Activated T-helper 17 cell treated with anti-CD3 and anti-CD28 coated beads, Interleukin-2, amount 50 U/mL, for 72 hours (primary cell): ENCODE data around the gene JAM2. TPM values are rescaled to one million over a fixed set of nuclear protein-coding genes. Genes with fewer than 3 reads are reported as not detected.
"Not testable (repeated sequence)": the region's sequence is repeated elsewhere in the genome, so short reads cannot be mapped to it uniquely, and the experiment has no call there.

Experiments used
- ATAC-seq: fragments of 150-1000 bp; cut with Tn5 transposase; replicated peaks from 2 replicates; pipeline ENCODE4 v1.10.0; 2021; ENCODE audit warnings: mild to moderate bottlenecking, moderate library complexity
- H3K27ac Mint-ChIP-seq: one replicate; pipeline ENCODE4 v1.8.0; 2022; ENCODE audit warnings: mixed read lengths
- H3K27me3 Mint-ChIP-seq: one replicate; pipeline ENCODE4 v1.8.0; 2022; ENCODE audit warnings: mixed read lengths
- H3K36me3 Mint-ChIP-seq: one replicate; pipeline ENCODE4 v1.8.0; 2022; ENCODE audit warnings: low read depth, mild to moderate bottlenecking, mixed read lengths
- H3K4me1 Mint-ChIP-seq: one replicate; pipeline ENCODE4 v1.8.0; 2022; ENCODE audit warnings: mixed read lengths
- H3K4me3 Mint-ChIP-seq: one replicate; pipeline ENCODE4 v1.8.0; 2022; ENCODE audit warnings: mild to moderate bottlenecking, mixed read lengths
- H3K9me3 Mint-ChIP-seq: one replicate; pipeline ENCODE4 v1.8.0; 2022; ENCODE audit warnings: mixed read lengths
- total RNA-seq, 2 donors: library from RNA; stranded (reverse); gene quantifications; one replicate each; pipeline ENCODE4 v1.2.3, GENCODE V29; 2022

JAM2 gene, protein sequence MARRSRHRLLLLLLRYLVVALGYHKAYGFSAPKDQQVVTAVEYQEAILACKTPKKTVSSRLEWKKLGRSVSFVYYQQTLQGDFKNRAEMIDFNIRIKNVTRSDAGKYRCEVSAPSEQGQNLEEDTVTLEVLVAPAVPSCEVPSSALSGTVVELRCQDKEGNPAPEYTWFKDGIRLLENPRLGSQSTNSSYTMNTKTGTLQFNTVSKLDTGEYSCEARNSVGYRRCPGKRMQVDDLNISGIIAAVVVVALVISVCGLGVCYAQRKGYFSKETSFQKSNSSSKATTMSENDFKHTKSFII
- 1 to 10 TPM in 1 of 2 donors, under 1 TPM in 1; 0.28 to 2.6 TPM for total RNA-seq

DNA sequence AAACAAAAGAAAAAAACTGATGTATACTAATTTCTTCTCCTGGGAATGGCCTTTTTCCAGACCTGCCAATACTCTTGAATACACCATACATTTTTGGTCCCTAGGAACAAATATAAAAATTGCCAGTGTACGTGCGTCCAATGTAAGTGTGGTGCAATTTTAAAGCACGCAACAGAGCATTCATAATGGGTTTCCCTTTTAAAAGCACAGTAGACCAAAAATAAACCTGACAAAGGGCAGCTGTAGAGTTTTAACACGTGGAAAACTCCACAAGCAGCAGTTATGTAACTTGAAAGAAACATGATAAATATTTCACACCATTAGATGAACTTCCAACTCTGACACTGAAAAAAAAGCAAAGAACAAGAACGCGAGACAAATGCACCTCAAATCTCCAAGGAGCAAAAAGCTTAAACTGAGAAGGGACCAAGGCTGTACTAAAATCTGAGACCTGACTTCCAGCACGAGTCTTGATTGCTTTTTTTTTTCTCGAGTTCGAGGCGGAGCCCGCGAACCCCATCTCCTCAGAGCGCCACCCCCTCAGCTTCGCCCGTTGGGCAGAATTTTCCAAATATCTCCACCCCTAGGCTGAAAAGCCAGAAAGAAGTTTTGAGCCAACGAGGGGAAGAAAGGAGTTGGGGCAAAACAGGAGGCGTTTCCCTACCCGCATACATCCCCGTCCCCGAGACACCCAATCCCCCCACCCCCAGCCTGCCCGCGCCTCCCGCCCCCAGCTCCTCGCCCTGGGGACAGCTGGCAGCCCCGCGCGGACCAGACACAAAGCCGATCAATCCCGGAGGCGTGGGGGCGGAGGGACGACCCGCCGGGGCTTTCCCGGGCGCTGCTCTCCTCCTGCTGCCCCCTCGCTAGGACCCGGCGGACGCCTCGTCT lies at the start of gene JAM2:
TSS of gene JAM2 (plus strand) at position 599 of the 891 bp plus-strand sequence. CDS start 564 bp downstream, outside the sequence.
- Mint-ChIP-seq H3K27ac (peak within 1 kb of the TSS; percentile 69), H3K9me3 (no peaks in the 10 kb centered on the region), H3K36me3 (no peaks in the 10 kb centered on the region), H3K27me3 (peaks cover 35% of the 10 kb centered on the region), H3K4me1 (peaks cover 17% of the 10 kb centered on the region), H3K4me3 (peak within 1 kb of the TSS; percentile 82)
- ATAC-seq: peak; percentile 70

DNA sequence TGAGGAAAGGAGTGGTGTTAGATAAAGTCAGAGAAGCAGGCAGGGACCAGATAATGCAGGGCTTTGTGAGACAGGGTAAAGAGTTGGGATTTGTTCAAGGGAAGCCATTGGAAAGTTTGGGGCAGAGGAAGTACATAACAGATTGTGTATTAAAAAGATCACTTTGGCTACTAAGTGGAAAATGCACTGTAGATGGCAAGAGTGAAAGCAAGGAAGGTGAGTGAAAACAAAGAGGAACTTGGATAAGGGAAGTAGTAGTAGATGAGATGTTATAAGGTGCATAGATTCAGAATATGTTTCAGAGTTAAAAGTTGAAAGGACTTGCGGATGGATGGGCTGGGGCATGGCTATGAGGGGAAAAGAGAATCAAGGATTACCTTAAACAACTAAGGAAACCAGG lies 49.2 kb upstream of the JAM2 start:
- Mint-ChIP-seq H3K9me3 (no peaks in the 10 kb centered on the region), H3K27ac (peak overlapping the region; percentile 0), H3K27me3 (no peaks in the 10 kb centered on the region), H3K36me3 (peaks cover 98% of the 10 kb centered on the region), H3K4me3 (no peak overlapping the region), H3K4me1 (peaks cover 19% of the 10 kb centered on the region)
- no peak for ATAC-seq

DNA sequence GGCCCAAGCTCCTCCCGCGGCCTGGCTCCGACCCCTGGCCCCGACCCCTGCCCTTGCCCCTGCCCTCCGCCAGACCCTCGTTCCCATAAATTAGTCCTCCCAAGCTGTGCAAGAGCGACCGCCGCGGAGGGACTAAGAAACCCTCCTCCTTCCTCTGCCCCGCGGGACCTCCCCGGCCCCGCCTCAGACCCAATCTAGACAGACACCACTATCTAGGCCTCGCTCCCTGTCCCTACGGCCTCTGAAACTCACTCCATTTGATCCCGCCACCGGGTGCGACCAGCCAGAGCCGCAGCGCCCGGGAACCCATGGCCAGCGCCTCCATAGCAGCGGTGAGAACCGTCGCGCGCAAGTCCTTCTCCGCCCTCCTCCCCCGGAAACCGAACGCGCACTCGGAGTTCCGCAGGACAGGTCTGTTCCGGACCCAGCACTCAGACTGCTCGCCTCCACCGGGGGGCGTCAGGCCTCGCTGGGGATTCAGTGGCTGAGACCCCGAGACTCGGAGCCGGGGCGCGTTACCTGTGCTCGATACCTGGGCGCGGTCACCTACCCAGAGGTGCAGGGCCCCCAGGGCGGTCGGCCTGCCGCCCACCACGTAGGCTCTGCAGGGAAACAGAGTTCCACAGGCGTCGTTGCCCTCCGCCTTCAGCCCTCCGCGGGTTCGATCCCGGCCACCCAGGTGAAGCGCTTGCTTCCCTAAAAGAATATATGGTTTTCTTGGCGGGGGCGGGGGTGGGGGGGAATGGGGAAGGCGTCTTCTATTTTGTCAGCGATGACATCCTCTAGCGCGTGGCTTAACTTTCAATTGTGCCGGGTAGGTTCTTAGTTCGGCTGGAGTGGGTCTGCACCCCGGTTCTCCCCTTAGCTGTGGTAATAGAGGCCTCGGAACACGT lies 31.7 kb upstream of the JAM2 start, which contains the start of gene MRPL39:
TSS of gene MRPL39 (minus strand) at position 331 of the 893 bp plus-strand sequence. CDS start at position 325, 6 bp downstream.
- ATAC-seq: peak; percentile 92
- no peaks in the 10 kb centered on the region for H3K27me3 Mint-ChIP-seq
- peak within 1 kb of the TSS; percentile 99 for H3K4me3 Mint-ChIP-seq
- H3K4me1 Mint-ChIP-seq: peaks cover 16% of the 10 kb centered on the region
- no peaks in the 10 kb centered on the region for H3K9me3 Mint-ChIP-seq
- H3K27ac Mint-ChIP-seq: peak within 1 kb of the TSS; percentile 98
- peaks cover 50% of the 10 kb centered on the region for H3K36me3 Mint-ChIP-seq

DNA sequence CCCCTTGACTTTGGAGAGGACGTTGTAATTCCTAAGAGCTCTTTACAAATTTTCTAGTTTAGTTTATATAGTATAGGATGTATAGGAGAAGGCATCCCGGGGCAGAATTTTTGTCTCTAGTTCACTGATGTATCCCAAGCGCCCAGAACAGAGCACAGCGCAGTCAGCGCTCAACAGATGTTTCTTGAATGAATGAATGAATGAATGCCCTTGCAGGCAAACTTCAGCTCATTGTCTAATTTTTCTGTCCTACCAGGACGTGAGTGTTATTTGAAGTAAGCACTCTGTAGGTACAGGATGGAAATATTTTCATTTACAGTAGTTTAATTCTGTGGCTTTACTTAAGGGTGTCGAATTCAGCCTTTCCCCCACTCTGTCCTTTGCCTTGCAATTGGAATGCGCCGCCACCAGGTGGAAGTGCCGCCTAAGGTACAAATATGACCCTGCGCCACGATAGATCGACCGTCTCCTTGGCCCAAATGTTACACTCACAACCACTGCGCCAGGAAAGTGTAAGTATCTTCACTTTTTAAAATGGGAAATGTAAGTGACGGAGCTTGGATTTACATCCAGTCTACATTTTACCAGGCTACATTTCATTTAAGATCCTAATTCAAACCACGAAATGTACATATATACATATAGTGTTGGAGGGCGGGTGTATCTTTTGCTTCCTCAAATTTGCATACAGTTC lies 30.9 kb upstream of the JAM2 start:
- H3K4me1 Mint-ChIP-seq: peaks cover 16% of the 10 kb centered on the region
- peak overlapping the region; percentile 99 for H3K4me3 Mint-ChIP-seq
- H3K36me3 Mint-ChIP-seq: peaks cover 42% of the 10 kb centered on the region
- peak; percentile 78 for ATAC-seq
- H3K27me3 Mint-ChIP-seq: no peaks in the 10 kb centered on the region
- H3K27ac Mint-ChIP-seq: peak overlapping the region; percentile 98
- H3K9me3 Mint-ChIP-seq: no peaks in the 10 kb centered on the region

DNA sequence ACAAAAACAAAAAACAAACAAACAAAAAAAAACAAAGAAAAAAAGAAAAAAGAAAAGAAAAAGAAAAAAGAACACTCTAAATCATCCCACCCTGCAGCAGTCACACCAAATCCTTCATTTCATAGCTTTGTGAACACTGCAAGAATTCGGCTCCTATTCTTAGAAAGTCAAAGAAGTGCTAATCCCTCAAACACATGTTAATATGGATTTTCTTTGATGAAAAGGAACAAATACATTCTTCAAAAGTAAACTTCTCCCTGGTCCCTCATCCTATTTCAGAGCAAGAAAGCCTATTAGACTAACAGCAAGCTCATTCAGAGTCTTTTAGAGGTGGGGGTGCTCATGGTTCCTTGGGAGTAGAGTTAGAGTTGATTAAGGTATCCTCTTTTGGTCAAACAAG lies 24.6 kb upstream of the JAM2 start:
- H3K4me3 Mint-ChIP-seq: no peak overlapping the region

DNA sequence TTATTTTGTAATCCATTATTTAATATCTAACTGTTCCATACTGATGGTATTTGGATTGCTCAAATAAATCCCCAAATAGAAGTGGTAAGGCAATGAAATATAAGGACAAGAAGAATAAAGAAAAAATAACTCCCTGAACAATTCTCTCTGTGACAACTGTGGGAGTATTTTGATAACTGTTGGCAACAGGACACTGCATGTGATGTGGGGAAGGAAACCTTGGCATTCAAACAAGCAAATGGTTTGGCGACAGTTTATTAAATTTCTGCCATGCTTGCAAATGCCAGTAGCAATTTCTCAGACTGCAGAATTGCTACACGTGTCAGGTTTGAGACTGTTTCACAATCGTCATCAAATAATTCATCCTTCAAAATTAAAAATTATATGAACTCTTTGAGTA lies 23.2 kb upstream of the JAM2 start:
- H3K9me3 Mint-ChIP-seq: no peaks in the 10 kb centered on the region
- H3K4me3 Mint-ChIP-seq: no peak overlapping the region
- H3K27me3 Mint-ChIP-seq: peaks cover 5% of the 10 kb centered on the region
- H3K36me3 Mint-ChIP-seq: no peaks in the 10 kb centered on the region
- H3K27ac Mint-ChIP-seq: no peak overlapping the region
- H3K4me1 Mint-ChIP-seq: no peaks in the 10 kb centered on the region
- no peak for ATAC-seq

More for the DNA sequence above, 24.6 kb upstream of the JAM2 start:
- H3K27ac Mint-ChIP-seq: no peak overlapping the region
- H3K4me1 Mint-ChIP-seq: no peaks in the 10 kb centered on the region
- no peaks in the 10 kb centered on the region for H3K9me3 Mint-ChIP-seq
- no peak for ATAC-seq
- H3K36me3 Mint-ChIP-seq: no peaks in the 10 kb centered on the region
- peaks cover 5% of the 10 kb centered on the region for H3K27me3 Mint-ChIP-seq

DNA sequence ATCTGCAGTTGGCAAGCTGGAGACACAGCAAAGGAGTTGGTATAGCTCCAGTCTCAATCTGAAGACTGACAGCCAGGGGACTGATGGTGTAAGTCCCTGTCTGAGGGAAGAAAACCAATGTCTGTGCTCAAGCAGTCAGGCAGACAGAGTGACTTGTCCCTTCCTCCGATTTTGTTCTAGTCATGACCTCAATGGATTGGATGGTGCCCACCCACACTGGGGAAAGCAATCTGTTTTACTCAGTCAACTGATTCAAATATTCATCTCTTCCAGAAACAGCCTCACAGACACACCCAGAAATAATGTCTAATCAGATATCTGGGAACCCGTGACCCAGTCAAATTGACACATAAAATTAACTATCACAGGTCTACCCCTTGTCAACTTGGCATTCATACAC lies 19.9 kb upstream of the JAM2 start:
- Mint-ChIP-seq H3K27me3 (peaks cover 5% of the 10 kb centered on the region), H3K9me3 (no peaks in the 10 kb centered on the region), H3K36me3 (no peaks in the 10 kb centered on the region), H3K4me3 (no peak overlapping the region), H3K27ac (no peak overlapping the region), H3K4me1 (no peaks in the 10 kb centered on the region)
- no peak for ATAC-seq

DNA sequence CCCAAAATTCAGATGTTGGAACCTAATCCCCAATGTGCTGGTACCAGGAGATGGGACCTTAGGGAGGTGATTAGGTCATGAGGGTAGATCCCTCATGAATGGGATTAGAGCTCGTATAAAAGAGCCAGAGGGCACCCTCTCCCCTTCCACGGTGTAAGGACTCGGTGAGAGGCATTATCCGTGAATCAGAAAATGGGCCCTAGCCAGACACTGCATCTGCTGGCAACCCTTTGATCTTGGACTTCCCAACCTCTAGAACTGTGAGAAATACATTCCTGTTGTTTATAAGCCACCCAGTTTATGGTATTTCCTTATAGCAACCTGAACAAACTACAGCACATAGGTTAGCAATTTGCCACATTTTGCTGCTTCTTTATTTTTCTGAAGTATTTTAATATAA lies 14.5 kb upstream of the JAM2 start:
- Mint-ChIP-seq H3K27ac (no peak overlapping the region), H3K4me1 (no peaks in the 10 kb centered on the region), H3K9me3 (no peaks in the 10 kb centered on the region), H3K4me3 (no peak overlapping the region), H3K27me3 (no peaks in the 10 kb centered on the region), H3K36me3 (no peaks in the 10 kb centered on the region)
- no peak for ATAC-seq

DNA sequence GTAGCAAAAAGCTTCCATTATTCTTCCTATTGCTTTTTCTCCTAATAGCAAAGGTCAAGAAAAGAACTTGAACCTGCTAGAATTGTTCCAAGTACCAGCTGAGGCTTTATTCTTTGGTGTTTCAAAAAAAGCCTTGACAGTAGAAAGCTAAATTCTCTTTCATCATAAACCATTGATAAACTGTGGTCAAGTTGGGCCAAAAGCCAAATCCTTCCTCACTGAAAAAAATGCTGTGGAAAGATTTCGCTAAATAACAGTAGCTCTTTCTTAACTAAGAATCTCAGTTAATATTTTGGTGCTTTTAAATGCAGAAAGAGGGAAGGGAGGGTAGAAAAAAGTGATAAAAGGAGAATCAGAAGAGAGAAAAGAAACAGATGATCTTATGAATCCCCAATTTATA lies 14.0 kb upstream of the JAM2 start:
- H3K36me3 Mint-ChIP-seq: no peaks in the 10 kb centered on the region
- H3K4me1 Mint-ChIP-seq: no peaks in the 10 kb centered on the region
- no peak for ATAC-seq

DNA sequence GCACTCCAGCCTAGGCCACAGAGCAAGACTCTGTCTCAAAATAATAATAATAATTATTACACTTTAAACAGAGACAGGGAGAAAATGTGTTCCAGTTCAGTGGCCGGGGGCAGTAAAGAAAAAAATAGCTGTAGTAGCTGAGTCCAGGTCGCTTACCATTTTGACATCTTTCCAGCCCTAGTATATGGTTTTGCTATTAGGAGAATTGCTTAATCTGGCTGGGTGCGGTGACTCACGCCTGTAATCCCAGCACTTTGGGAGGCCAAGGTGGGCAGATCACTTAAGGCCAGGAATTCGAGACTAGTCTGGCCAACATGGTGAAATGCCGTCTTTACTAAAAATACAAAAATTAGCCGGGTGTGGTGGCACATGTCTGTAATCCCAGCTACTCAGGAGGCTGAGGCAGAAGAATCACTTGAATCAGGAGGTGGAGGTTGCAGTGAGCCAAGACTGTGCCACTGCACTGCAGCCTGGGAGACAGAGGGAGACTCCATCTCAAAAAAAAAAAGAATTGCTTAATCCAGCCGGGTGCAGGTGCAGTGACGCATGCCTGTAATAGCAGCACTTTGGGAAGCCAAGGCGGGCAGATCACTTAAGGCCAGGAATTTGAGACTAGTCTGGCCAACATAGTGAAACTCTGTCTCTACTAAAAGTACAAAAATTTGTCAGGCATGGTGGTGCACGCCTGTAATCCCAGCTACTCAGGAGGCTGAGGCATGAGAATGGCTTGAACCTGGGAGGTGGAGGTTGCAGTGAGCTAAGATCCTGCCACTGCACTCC lies 13.1 kb upstream of the JAM2 start:
- H3K9me3 Mint-ChIP-seq, H3K4me3 Mint-ChIP-seq, H3K4me1 Mint-ChIP-seq, H3K27ac Mint-ChIP-seq, H3K27me3 Mint-ChIP-seq, H3K36me3 Mint-ChIP-seq, ATAC-seq: not testable (repeated sequence)

More for the DNA sequence above, 14.0 kb upstream of the JAM2 start:
- Mint-ChIP-seq H3K27ac (no peak overlapping the region), H3K9me3 (no peaks in the 10 kb centered on the region), H3K27me3 (no peaks in the 10 kb centered on the region), H3K4me3 (no peak overlapping the region)

DNA sequence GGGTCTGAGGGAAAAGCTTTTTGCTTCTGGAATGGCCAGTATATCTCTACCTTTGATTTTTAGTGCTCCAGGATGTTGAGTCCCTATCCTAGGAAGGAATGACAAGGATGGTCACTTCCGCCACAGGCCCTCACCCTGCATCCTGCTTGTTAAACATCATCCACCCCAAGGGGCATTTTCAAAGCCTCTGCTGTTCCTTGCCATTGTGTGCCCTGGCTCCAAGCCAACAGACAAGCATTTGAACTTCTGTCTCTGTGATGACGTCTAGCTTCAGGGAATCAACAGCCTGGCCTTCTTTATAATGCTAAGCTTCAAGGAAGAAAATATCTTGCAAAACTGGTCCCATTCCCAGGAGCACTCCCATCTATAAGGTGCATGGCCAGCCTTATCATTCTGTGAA lies 12.3 kb upstream of the JAM2 start:
- ATAC-seq: no peak
- no peak overlapping the region for H3K4me3 Mint-ChIP-seq
- H3K27me3 Mint-ChIP-seq: no peaks in the 10 kb centered on the region
- H3K4me1 Mint-ChIP-seq: no peaks in the 10 kb centered on the region
- no peaks in the 10 kb centered on the region for H3K36me3 Mint-ChIP-seq
- no peaks in the 10 kb centered on the region for H3K9me3 Mint-ChIP-seq
- no peak overlapping the region for H3K27ac Mint-ChIP-seq

DNA sequence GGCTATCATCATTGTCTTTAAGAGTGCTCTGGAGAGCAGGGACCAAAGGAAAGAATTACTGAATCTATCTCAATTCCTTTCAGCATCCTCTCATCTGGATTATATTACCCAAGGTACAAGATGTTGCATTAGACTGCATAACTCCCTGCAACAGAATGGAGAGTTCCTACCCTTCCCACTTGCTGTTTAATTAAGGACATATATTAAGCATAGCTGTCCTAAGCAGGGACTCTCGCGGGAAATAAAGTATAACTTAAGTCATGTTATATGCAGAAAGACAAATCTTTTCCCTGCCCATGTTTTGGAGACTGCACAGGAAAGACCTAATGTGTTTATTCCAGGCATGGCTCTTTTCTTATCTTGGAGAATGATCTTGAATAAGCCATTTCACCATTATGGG lies 6.8 kb upstream of the JAM2 start:
- H3K4me1 Mint-ChIP-seq: peaks cover 5% of the 10 kb centered on the region
- H3K27ac Mint-ChIP-seq: no peak overlapping the region
- H3K27me3 Mint-ChIP-seq: peaks cover 15% of the 10 kb centered on the region
- ATAC-seq: no peak
- no peak overlapping the region for H3K4me3 Mint-ChIP-seq
- no peaks in the 10 kb centered on the region for H3K9me3 Mint-ChIP-seq
- no peaks in the 10 kb centered on the region for H3K36me3 Mint-ChIP-seq

DNA sequence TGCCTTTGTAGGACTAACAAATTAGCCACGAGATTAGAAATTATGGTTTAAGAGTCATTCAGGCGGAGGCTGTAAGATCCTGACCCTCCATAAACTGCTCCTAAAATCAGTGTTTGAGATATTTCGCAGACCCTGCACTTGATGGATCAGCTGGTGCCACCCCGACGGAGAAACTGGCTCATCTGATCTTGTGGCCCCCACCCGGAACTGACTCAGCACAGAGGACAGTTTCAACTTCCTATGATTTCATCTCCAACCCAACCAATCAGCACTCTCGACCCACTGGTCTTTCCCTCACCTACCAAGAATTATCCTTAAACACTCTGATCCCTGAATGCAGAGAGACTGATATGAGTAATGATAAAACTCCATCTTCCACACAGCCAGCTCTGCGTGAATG lies 3.7 kb upstream of the JAM2 start:
- Mint-ChIP-seq H3K4me3 (no peak overlapping the region), H3K27ac (no peak overlapping the region), H3K27me3 (peaks cover 29% of the 10 kb centered on the region), H3K36me3 (no peaks in the 10 kb centered on the region), H3K9me3 (no peaks in the 10 kb centered on the region), H3K4me1 (peaks cover 11% of the 10 kb centered on the region)
- peak; percentile 15 for ATAC-seq
